HTR-8/SVneo (cell line): ENCODE results near the gene OCEL1.

Experiments
- DNase-seq: peaks from one replicate; pipeline ENCODE4 v3.0.0; 2011; ENCODE audit warnings: low spot score, mixed read lengths; ENCODE audit not compliant: insufficient read length
- FAIRE-seq: peaks from 2 replicates; lab custom pipeline; 2011; peaks lifted over from hg19 to GRCh38; lab: Jason Lieb, UNC

OCEL1 gene

GRCh38 chr19:17209126-17210036 lies 16.6 kb upstream of the OCEL1 start:
- FAIRE-seq, result peak; percentile 63
- DNase-seq, result peak; percentile 45

DNA sequence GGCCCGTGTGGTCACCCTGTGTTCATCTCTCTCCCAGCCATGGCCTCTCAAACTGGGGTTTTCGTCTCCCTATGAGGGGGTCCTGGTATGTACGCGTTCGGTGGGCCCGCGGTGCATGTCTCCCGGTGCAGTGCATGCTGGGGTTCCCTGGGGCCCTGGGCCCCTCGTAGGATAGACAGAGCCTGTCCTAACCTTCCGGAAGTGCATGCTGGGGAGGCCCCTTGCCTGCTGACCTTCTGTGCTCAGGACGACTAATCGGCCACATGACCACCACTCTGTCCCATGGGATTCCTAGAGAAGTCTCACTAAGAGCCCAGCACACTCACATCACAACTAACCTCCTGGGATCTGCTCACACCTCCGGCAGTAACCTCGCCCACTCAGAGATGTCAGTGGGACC lies 15.7 kb upstream of the OCEL1 start:
- no peak for DNase-seq
- FAIRE-seq, result no peak

DNA sequence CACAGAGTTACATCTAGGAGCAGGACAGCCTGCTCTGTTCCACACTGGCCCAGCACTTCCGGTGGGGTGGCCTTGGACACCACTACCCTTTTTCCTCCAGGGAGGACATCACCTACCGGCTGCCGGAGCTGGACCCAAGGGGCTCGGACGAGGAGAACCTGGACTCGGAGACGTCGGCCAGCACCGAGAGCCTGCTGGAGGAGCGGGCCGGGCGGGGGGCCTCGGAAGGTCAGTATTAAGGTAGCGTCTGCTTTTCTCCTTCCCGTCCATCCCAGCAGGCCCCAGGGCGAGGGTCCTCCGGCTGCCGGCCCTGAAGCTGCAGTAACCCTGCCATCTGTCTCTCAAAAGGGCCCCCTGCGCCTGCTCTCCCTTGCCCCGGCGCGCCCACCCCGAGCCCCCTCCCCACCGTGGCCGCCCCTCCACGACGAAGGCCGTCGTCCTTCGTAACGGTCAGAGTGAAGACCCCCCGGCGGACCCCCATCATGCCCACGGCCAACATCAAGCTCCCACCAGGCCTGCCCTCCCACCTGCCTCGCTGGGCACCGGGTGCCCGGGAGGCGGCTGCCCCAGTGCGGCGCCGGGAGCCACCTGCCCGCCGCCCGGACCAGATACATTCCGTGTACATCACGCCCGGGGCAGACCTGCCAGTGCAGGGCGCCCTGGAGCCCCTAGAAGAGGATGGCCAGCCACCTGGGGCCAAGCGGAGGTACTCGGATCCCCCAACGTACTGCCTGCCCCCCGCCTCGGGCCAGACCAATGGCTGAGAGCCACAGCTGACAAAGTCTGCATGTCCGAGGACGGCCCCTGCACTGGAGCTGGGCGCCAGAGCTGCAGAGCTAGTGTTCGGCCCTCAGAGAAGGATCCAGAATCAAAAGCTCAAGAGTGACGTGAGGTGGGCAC lies 14.2 kb upstream of the OCEL1 start:
- DNase-seq (no peak), FAIRE-seq (no peak)

DNA sequence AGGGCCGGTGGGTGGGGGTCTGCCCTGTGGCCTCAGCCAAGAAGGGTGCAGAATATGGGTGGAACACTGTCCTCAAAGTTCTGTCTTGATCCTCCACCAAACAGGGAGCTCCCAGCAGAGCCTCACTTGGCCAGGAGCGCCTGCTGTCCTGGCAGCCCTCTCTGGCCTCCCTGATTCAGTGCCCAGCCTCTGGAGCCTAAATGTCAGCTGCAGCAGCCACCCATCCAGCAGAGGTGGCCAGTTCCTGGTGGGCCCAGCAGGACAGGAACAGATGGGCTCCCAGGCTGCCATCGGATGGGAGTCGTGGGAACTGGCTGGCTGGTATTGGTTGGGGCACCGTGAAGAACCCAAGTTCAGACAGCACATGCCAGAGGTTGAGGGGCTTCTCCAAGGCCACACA lies 12.7 kb upstream of the OCEL1 start:
- FAIRE-seq, result no peak
- DNase-seq, result no peak

DNA sequence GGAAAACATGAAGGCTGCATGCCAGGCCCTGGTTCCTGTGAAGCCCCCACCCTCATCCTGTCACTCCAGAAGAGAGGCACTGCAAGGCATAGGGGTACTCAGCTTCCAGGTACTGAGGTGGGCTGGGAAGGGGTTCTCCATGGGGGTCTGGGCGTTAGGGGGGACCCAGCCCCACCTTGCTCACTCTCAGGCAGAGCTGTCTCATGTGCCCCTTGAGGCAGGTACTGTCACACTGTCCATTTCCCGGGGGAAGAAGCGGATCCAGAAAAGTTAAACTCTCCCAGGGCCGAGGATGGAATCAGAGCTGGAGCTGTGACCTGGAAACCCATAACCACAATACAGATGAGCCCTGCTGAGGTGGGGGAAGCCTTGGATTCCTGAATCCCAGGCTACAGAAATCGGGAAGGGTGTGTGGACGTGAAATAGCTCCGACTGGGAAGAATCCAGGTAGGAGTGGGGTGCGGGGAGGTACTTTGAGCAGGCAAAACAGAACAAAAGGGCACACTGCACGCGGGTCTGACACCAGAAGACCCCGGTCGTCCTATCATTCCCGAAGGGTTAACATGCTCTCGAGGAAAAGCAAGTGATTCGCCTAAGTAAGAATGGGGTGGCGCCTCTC lies 11.4 kb upstream of the OCEL1 start:
- FAIRE-seq (no peak), DNase-seq (no peak)

DNA sequence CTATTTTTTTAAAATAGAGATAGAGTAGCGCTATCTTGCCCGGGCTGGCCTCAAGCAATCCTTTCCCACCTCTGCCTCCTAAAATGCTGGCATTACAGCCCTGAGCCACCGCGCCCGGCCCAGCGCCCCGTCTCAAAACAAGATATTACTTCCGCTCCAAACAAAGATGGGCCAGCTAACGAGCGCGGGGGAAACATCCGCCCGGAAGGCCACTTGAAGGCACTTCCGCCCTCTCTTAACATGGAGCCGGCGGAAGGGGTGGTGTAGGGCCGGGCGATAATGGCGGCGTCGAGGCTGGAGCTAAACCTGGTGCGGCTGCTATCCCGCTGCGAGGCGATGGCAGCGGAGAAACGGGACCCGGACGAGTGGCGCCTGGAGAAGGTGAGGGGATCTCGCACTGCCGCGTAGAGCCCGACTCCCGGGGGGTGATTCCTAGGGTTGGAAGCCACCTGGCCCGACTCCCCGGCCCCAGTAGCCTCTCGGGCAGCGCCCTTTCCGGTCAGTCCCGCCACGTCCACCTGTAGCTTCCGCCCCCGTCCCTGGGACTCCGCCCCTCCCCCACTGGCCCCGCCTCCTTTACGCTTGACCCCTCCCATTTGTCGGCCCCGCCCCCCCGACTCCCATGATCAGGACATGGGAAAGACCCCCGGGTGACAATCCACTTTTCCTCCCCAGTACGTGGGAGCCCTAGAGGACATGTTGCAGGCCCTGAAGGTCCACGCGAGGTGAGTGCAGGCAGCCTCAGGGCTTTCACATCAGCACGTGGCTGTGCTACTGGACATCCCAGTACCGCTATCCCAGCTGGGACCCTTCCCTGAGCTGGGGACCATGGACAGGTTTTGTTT lies 10.7 kb upstream of the OCEL1 start, which contains the start of gene USE1:
Gene USE1, plus strand, starts transcription at position 231 of the 845 bp plus-strand sequence. Its CDS starts 49 bp downstream, at position 280.
- FAIRE-seq, result peak; percentile 80
- DNase-seq, result peak; percentile 92

DNA sequence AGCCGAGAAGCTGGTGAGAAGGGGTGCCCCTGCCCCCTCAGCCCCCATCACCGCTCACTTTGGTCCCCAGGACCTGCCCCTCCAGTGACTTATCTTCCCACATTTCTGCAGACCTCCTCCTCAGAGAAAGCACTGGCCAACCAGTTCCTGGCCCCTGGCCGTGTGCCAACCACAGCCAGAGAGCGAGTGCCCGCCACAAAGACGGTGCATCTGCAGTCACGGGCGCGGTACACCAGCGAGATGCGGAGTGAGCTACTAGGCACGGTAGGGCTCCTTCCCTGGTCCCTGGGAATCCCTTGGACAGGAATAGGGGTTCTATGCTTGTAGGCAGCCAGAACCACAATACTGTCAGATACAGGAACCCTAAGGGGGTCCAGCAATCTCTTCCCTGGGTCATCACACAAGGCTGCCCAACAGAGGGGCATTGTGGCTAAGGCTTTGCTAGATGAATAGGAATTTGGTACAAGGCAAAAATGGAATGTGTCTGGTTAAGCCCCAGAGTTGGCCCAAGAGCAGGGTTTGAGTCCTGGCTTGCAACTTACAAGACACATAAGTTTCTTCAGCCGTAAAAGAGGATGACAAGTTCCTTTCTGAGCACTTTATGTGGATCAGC lies 9.9 kb upstream of the OCEL1 start:
- FAIRE-seq, result peak; percentile 4

GRCh38 chr19:17219286-17219685 lies 6.7 kb upstream of the OCEL1 start:
- DNase-seq, result no peak

More for the DNA sequence above, 9.9 kb upstream of the OCEL1 start:
- DNase-seq, result no peak

DNA sequence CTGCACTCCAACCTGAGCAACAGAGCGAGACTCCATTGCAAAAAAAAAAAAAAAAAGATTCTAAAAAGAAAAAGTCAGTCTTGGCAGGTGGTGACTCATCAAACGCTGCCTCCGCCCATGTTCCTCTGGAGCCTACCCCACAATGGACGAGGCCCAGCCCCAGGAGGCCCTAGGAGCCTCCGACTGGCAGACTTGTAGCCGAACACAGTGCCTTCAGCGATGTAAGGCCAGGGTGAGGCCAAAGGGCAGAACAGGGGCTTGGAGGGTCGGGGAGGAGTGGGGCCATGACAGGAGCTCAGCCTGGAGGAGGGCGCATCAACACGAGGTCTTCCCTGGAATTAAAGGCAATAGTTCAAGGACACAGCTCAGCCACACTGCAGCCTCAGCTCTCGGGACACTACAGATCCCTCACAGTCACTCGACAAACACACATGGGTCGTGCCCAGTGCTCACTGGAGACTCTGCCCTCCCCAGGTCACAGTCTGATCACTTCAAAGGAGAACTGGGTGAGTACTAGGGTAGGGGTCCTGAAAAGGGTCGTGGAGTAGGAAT lies 5.7 kb upstream of the OCEL1 start:
- FAIRE-seq (peak; percentile 9), DNase-seq (no peak)

More at GRCh38 chr19:17219286-17219685, 6.7 kb upstream of the OCEL1 start:
- no peak for FAIRE-seq

- FAIRE-seq (no peak), DNase-seq (no peak)
Observed at GRCh38 chr19:17225053-17225452, 973 bp upstream of the OCEL1 start.

DNA sequence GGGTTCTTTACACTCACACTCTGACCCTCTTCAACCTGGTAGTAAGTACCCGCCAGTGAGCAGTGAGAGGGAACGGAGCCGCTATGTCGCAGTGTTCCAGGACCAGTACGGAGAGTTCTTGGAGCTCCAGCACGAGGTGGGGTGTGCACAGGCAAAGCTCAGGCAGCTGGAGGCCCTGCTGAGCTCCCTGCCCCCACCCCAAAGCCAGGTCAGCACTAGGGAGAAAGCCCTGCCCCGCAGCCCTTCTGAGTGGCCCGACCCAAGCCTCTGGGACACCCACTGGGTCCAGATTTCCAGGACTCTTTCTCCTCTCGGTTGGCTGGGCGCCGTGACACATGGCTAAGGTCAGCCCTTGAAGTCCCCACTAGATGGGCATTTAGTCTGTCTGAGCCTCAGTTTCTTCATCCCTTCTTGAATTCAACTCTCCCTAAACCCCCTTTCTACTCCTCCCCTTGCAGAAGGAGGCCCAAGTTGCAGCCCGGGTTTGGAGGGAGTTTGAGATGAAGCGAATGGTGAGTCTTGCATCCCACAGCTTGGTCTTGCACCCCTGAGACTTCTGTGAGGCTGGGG lies 1.9 kb downstream of the OCEL1 start:
- FAIRE-seq (no peak), DNase-seq (no peak)

DNA sequence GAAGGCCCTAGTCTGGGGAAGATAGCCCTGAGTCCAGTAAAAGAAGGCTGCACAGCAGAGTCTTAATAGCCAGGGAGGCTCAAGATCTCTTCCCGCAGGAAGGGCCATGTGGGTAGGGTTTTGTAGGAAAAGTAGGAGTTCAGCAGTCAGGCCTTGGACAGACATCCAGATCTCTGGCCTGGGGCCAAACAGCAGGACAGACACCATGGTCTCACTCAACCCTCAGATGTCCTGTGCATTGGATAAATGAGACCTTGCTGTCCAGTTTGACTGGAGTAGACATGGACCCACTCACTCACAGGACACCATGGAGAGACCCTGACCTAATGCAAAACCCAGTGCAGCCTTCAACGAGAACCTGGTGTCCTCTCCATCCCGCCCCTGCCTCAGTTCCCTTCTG lies 3.9 kb downstream of the OCEL1 start:
- DNase-seq (no peak), FAIRE-seq (no peak)

- DNase-seq, result no peak
- no peak for FAIRE-seq
Observed at GRCh38 chr19:17232258-17232657, 6.2 kb downstream of the OCEL1 start.

GRCh38 chr19:17234911-17235299 lies 8.9 kb downstream of the OCEL1 start:
- FAIRE-seq (no peak), DNase-seq (peak; percentile 77)

DNA sequence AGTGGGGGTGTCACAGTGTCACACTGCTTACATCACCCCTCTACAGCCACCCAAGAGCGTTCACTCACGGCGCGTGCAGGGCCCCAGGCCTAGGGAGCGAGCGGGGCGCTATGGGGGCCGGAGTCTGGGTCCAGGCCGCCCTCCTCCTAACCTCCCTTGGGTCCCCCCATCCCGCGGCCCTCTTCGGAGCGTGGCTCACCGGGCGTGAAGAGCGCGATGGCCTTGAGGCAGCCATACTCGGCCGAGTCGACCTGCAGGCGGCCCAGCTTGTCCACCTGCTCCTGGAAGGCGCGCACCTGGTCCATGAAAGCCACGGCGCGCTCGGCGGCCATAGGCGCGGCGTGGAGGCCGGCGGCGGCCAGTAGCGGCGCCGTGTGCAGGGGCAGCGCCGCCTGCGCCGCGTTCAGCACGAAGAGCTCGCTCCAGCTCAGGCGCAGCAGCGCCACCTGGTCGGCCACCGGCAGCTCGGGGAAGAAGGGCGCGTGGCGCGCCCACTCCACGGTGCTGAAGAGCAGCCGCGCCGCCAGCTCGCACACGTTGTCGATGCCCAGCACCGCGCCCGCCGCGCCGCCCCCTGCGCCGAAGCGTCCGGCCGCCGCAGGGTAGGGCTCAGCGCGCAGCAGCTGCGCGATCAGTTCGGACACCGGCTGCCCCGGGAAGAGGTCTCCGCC lies 9.4 kb downstream of the OCEL1 start:
- DNase-seq (no peak), FAIRE-seq (peak; percentile 92)

- no peak for FAIRE-seq
- peak; percentile 77 for DNase-seq
Observed at GRCh38 chr19:17235971-17236777, 10.1 kb downstream of the OCEL1 start.
